ENCODE measurements around the gene LRP11. TPM values are rescaled to one million over a fixed set of nuclear protein-coding genes. Genes with fewer than 3 reads are reported as not detected.

The LRP11 gene
- total RNA-seq, 1 experiment from 2014 or later = 31.1 TPM

GRCh38 chr6:149885888-149886287 is 21.7 kb upstream of the LRP11 start:
- Mint-ChIP-seq H3K4me1 (ENCODE audit: low read depth, unreplicated experiment) (peaks cover 19% of the 10 kb centered on the region), H3K4me3 (ENCODE audit: low read depth, unreplicated experiment) (no peak overlapping the region), H3K36me3 (ENCODE audit: insufficient read depth, unreplicated experiment) (no peaks in the 10 kb centered on the region), H3K27me3 (ENCODE audit: unreplicated experiment) (peaks cover 6% of the 10 kb centered on the region), H3K27ac (ENCODE audit: unreplicated experiment) (no peak overlapping the region), H3K9me3 (ENCODE audit: low read depth, unreplicated experiment) (no peaks in the 10 kb centered on the region)
- CTCF ChIA-PET = no interaction called here
- no TSS peak for BruUV-seq (replicated peaks)
- no peak for DNase-seq
- no peak for TF ChIP-seq CTCF (IDR thresholded peaks at IDR 0.05; ENCODE audit: unreplicated experiment)
- intact Hi-C loops (cut with micrococcal nuclease; ENCODE audit: unreplicated experiment) = no loop called here

DNA sequence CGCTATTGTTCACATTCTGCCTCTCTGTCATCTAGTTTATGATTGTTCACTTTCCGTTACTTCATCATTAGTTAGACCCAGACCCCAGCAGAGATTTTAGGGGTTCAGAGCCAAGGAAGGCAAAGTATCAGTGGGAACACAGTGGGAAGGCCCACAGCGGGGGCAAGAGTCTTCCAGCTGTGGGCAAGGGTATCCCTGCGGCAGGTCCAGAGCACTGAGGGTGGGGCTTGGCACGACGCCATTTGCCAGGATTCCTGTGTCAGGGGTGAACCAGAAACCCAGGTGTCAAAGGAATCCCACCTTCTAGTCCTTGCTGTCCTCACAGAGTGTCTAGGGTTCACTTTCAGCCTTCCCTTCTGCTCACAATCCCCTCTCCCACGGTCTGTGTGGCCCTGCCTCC is 20.5 kb upstream of the LRP11 start:
- Mint-ChIP-seq H3K4me3 (ENCODE audit: low read depth, unreplicated experiment) (no peak overlapping the region), H3K4me1 (ENCODE audit: low read depth, unreplicated experiment) (peaks cover 12% of the 10 kb centered on the region), H3K27me3 (ENCODE audit: unreplicated experiment) (peaks cover 19% of the 10 kb centered on the region), H3K36me3 (ENCODE audit: insufficient read depth, unreplicated experiment) (no peaks in the 10 kb centered on the region), H3K9me3 (ENCODE audit: low read depth, unreplicated experiment) (no peaks in the 10 kb centered on the region), H3K27ac (ENCODE audit: unreplicated experiment) (no peak overlapping the region)
- intact Hi-C loops (cut with micrococcal nuclease; ENCODE audit: unreplicated experiment) = no loop called here
- DNase-seq = no peak
- TF ChIP-seq CTCF (IDR thresholded peaks at IDR 0.05; ENCODE audit: unreplicated experiment) = no peak
- CTCF ChIA-PET = no interaction called here
- BruUV-seq (replicated peaks) = no TSS peak

DNA sequence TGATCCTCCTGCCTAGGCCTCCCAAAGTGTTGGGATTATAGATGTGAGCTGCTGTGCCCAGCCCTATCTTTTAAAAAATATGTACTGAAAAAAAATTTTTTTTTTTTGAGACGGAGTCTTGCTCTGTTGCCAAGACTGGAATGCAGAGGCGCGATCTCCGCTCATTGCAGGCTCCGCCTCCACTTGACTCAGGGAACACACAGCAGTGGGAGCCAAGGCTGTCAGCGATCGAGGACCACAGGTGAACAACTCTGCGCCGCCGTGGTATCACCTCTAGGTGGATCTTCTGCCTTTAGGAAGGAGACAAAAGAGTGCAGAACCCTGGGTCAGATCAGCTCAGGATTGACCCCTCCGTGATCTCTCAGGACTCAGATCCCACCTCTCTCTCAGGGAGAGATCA is 20.1 kb upstream of the LRP11 start:
- Mint-ChIP-seq H3K4me1 (ENCODE audit: low read depth, unreplicated experiment) (peaks cover 12% of the 10 kb centered on the region), H3K9me3 (ENCODE audit: low read depth, unreplicated experiment) (no peaks in the 10 kb centered on the region), H3K27ac (ENCODE audit: unreplicated experiment) (no peak overlapping the region), H3K36me3 (ENCODE audit: insufficient read depth, unreplicated experiment) (no peaks in the 10 kb centered on the region), H3K27me3 (ENCODE audit: unreplicated experiment) (peaks cover 23% of the 10 kb centered on the region), H3K4me3 (ENCODE audit: low read depth, unreplicated experiment) (no peak overlapping the region)
- TF ChIP-seq CTCF (IDR thresholded peaks at IDR 0.05; ENCODE audit: unreplicated experiment) = no peak
- CTCF ChIA-PET = no interaction called here
- no peak for DNase-seq
- BruUV-seq (replicated peaks) = no TSS peak
- intact Hi-C loops (cut with micrococcal nuclease; ENCODE audit: unreplicated experiment) = no loop called here

- CTCF ChIA-PET = interaction anchor here (1.7 kb wide), 1 partner anchor 13 kb away, joined by 4 read pairs; no protein-coding TSS in a partner anchor
- BruUV-seq (replicated peaks) = no TSS peak
- Mint-ChIP-seq H3K27ac (ENCODE audit: unreplicated experiment) (no peak overlapping the region), H3K9me3 (ENCODE audit: low read depth, unreplicated experiment) (no peaks in the 10 kb centered on the region), H3K4me1 (ENCODE audit: low read depth, unreplicated experiment) (peaks cover under 1% of the 10 kb centered on the region), H3K36me3 (ENCODE audit: insufficient read depth, unreplicated experiment) (no peaks in the 10 kb centered on the region), H3K4me3 (ENCODE audit: low read depth, unreplicated experiment) (no peak overlapping the region), H3K27me3 (ENCODE audit: unreplicated experiment) (peaks cover 45% of the 10 kb centered on the region)
- intact Hi-C loops (cut with micrococcal nuclease; ENCODE audit: unreplicated experiment) = no loop called here
- TF ChIP-seq CTCF (IDR thresholded peaks at IDR 0.05; ENCODE audit: unreplicated experiment) = no peak
- no peak for DNase-seq
Observed at GRCh38 chr6:149881860-149882259, 17.7 kb upstream of the LRP11 start.
